Measurements from ENCODE around the gene ZBTB4. TPM values are rescaled to one million over a fixed set of nuclear protein-coding genes. Genes with fewer than 3 reads are reported as not detected.

The ZBTB4 gene
- total RNA-seq, 2 experiments from 2014 or later = 29.8 to 30.0 TPM

GRCh38 chr17:7438656-7439460 lies 40.6 kb downstream of the ZBTB4 start:
- no peak for DNase-seq
- Mint-ChIP-seq H3K9me3 (ENCODE audit: insufficient read depth) (no peaks in the 10 kb centered on the region), H3K4me3 (peak overlapping the region; percentile 95), H3K4me1 (ENCODE audit: low read depth) (peaks cover 43% of the 10 kb centered on the region), H3K27ac (peak overlapping the region; percentile 62), H3K36me3 (ENCODE audit: low read depth) (peaks cover 20% of the 10 kb centered on the region), H3K27me3 (ENCODE audit: low read depth) (peaks cover 18% of the 10 kb centered on the region)
- CTCF ChIA-PET = interaction anchor here (1.3 to 6.5 kb wide), 8 partner anchors 16 to 121 kb away, joined by 4 to 78 read pairs (median 34); partner anchors contain the start of genes ACAP1, POLR2A, SENP3 and SLC35G6
- no peak for ATAC-seq
- POLR2A ChIA-PET = interaction anchor here (0.6 to 1.5 kb wide), 6 partner anchors 19 to 248 kb away, joined by 3 to 12 read pairs (median 3); partner anchors contain the start of genes POLR2A and TP53

GRCh38 chr17:7437950-7438614 lies 41.3 kb downstream of the ZBTB4 start:
- ATAC-seq = no peak
- DNase-seq = peak; percentile 73
- ChIA-PET POLR2A (interaction anchor here (0.6 to 3.0 kb wide), 6 partner anchors 20 to 249 kb away, joined by 3 to 12 read pairs (median 4); partner anchors contain the start of genes ACAP1, POLR2A and TP53), CTCF (interaction anchor here (1.4 to 6.5 kb wide), 10 partner anchors 16 to 122 kb away, joined by 4 to 78 read pairs (median 20); partner anchors contain the start of genes ACAP1, NEURL4, POLR2A and SENP3)
- H3K4me1 Mint-ChIP-seq (ENCODE audit: low read depth) = peaks cover 43% of the 10 kb centered on the region
- H3K4me3 Mint-ChIP-seq = peak overlapping the region; percentile 95
- H3K9me3 Mint-ChIP-seq (ENCODE audit: insufficient read depth) = no peaks in the 10 kb centered on the region
- peak overlapping the region; percentile 75 for H3K27ac Mint-ChIP-seq
- peaks cover 15% of the 10 kb centered on the region for H3K36me3 Mint-ChIP-seq (ENCODE audit: low read depth)
- peaks cover 17% of the 10 kb centered on the region for H3K27me3 Mint-ChIP-seq (ENCODE audit: low read depth)

- Mint-ChIP-seq H3K4me1 (ENCODE audit: low read depth) (peaks cover 43% of the 10 kb centered on the region), H3K4me3 (peak overlapping the region; percentile 95), H3K9me3 (ENCODE audit: insufficient read depth) (no peaks in the 10 kb centered on the region), H3K27me3 (ENCODE audit: low read depth) (peaks cover 17% of the 10 kb centered on the region), H3K27ac (peak overlapping the region; percentile 75), H3K36me3 (ENCODE audit: low read depth) (peaks cover 15% of the 10 kb centered on the region)
- ChIA-PET POLR2A (interaction anchor here (0.8 to 3.8 kb wide), 13 partner anchors 8 to 250 kb away, joined by 4 to 41 read pairs (median 6); partner anchors contain the start of genes ACAP1, MPDU1, NEURL4 and POLR2A), CTCF (interaction anchor here (0.8 to 6.7 kb wide), 32 partner anchors 9 to 392 kb away, joined by 3 to 83 read pairs (median 10); partner anchors contain the start of genes ACAP1, CHRNB1, GABARAP and NEURL4)
- DNase-seq (no peak), ATAC-seq (no peak)
Observed at GRCh38 chr17:7437369-7437863, 42.0 kb downstream of the ZBTB4 start.

- ChIA-PET CTCF (interaction anchor here (0.6 to 6.7 kb wide), 43 partner anchors 9 to 391 kb away, joined by 3 to 83 read pairs (median 6); partner anchors contain the start of genes ACAP1, CHRNB1, GABARAP and NEURL4), POLR2A (interaction anchor here (0.7 to 3.8 kb wide), 20 partner anchors 9 to 251 kb away, joined by 3 to 41 read pairs (median 4); partner anchors contain the start of genes ACAP1, MPDU1, NEURL4 and NLGN2)
- H3K4me3 Mint-ChIP-seq = peak overlapping the region; percentile 95
- H3K36me3 Mint-ChIP-seq (ENCODE audit: low read depth) = peaks cover 13% of the 10 kb centered on the region
- peaks cover 17% of the 10 kb centered on the region for H3K27me3 Mint-ChIP-seq (ENCODE audit: low read depth)
- ATAC-seq (peak; percentile 74), DNase-seq (peak; percentile 87)
- no peaks in the 10 kb centered on the region for H3K9me3 Mint-ChIP-seq (ENCODE audit: insufficient read depth)
- peaks cover 43% of the 10 kb centered on the region for H3K4me1 Mint-ChIP-seq (ENCODE audit: low read depth)
- H3K27ac Mint-ChIP-seq = peak overlapping the region; percentile 98
Observed at GRCh38 chr17:7436556-7437368, 42.7 kb downstream of the ZBTB4 start.

- DNase-seq (peak; percentile 75), ATAC-seq (peak; percentile 35)
- peaks cover 13% of the 10 kb centered on the region for H3K36me3 Mint-ChIP-seq (ENCODE audit: low read depth)
- POLR2A ChIA-PET = interaction anchor here (0.8 to 3.8 kb wide), 24 partner anchors 8 to 252 kb away, joined by 3 to 41 read pairs (median 4); partner anchors contain the start of genes ACAP1, CTDNEP1, NLGN2 and POLR2A
- H3K4me3 Mint-ChIP-seq = peak overlapping the region; percentile 95
- peak overlapping the region; percentile 98 for H3K27ac Mint-ChIP-seq
- H3K27me3 Mint-ChIP-seq (ENCODE audit: low read depth) = peaks cover 15% of the 10 kb centered on the region
- H3K9me3 Mint-ChIP-seq (ENCODE audit: insufficient read depth) = no peaks in the 10 kb centered on the region
- peaks cover 43% of the 10 kb centered on the region for H3K4me1 Mint-ChIP-seq (ENCODE audit: low read depth)
- CTCF ChIA-PET = interaction anchor here (0.6 to 6.7 kb wide), 44 partner anchors 10 to 390 kb away, joined by 3 to 83 read pairs (median 5); partner anchors contain the start of genes ACAP1, CHRNB1, GABARAP and MPDU1
Observed at GRCh38 chr17:7435676-7436555, 43.5 kb downstream of the ZBTB4 start.

- ATAC-seq (no peak), DNase-seq (no peak)
- Mint-ChIP-seq H3K9me3 (ENCODE audit: insufficient read depth) (no peaks in the 10 kb centered on the region), H3K27ac (no peak overlapping the region), H3K36me3 (ENCODE audit: low read depth) (peaks cover 4% of the 10 kb centered on the region), H3K4me1 (ENCODE audit: low read depth) (peaks cover 17% of the 10 kb centered on the region), H3K4me3 (no peak overlapping the region), H3K27me3 (ENCODE audit: low read depth) (no peaks in the 10 kb centered on the region)
- POLR2A ChIA-PET = interaction anchor here (0.6 to 1.4 kb wide), 4 partner anchors 12 to 255 kb away, joined by 3 to 6 read pairs (median 4); partner anchors contain the start of gene TP53
- CTCF ChIA-PET = interaction anchor here (0.8 to 6.7 kb wide), 3 partner anchors 77 to 150 kb away, joined by 3 to 83 read pairs (median 6); partner anchors contain the start of genes SENP3 and TMEM95
Observed at GRCh38 chr17:7432296-7432695, 47.1 kb downstream of the ZBTB4 start.

GRCh38 chr17:7431231-7431630 lies 48.2 kb downstream of the ZBTB4 start:
- ChIA-PET CTCF (interaction anchor here (0.8 to 6.7 kb wide), 3 partner anchors 76 to 149 kb away, joined by 3 to 83 read pairs (median 6); partner anchors contain the start of genes SENP3 and TMEM95), POLR2A (interaction anchor here (1.4 kb wide), 1 partner anchor 256 kb away, joined by 6 read pairs; the partner anchor contains the start of gene TP53)
- DNase-seq (no peak), ATAC-seq (no peak)
- no peaks in the 10 kb centered on the region for H3K27me3 Mint-ChIP-seq (ENCODE audit: low read depth)
- H3K4me1 Mint-ChIP-seq (ENCODE audit: low read depth) = peaks cover 8% of the 10 kb centered on the region
- H3K27ac Mint-ChIP-seq = no peak overlapping the region
- no peaks in the 10 kb centered on the region for H3K36me3 Mint-ChIP-seq (ENCODE audit: low read depth)
- no peak overlapping the region for H3K4me3 Mint-ChIP-seq
- no peaks in the 10 kb centered on the region for H3K9me3 Mint-ChIP-seq (ENCODE audit: insufficient read depth)

- ChIA-PET CTCF (no interaction called here), POLR2A (no interaction called here)
- Mint-ChIP-seq H3K4me1 (ENCODE audit: low read depth) (peaks cover under 1% of the 10 kb centered on the region), H3K27ac (no peak overlapping the region), H3K36me3 (ENCODE audit: low read depth) (no peaks in the 10 kb centered on the region), H3K4me3 (no peak overlapping the region), H3K9me3 (ENCODE audit: insufficient read depth) (no peaks in the 10 kb centered on the region), H3K27me3 (ENCODE audit: low read depth) (no peaks in the 10 kb centered on the region)
- DNase-seq (no peak), ATAC-seq (no peak)
Observed at GRCh38 chr17:7429722-7430121, 49.7 kb downstream of the ZBTB4 start.

GRCh38 chr17:7428557-7428956 lies 50.9 kb downstream of the ZBTB4 start, which contains the start of gene SPEM3:
Gene SPEM3 (plus strand): TSS chr17:7428857. CDS start chr17:7428903, 46 bp downstream.
- ATAC-seq (no peak), DNase-seq (no peak)
- Mint-ChIP-seq H3K36me3 (ENCODE audit: low read depth) (no peaks in the 10 kb centered on the region), H3K4me3 (no peak within 1 kb of the TSS), H3K4me1 (ENCODE audit: low read depth) (no peaks in the 10 kb centered on the region), H3K9me3 (ENCODE audit: insufficient read depth) (no peaks in the 10 kb centered on the region), H3K27ac (no peak within 1 kb of the TSS), H3K27me3 (ENCODE audit: low read depth) (no peaks in the 10 kb centered on the region)
- POLR2A ChIA-PET = no interaction called here
- CTCF ChIA-PET = no interaction called here

- H3K9me3 Mint-ChIP-seq (ENCODE audit: insufficient read depth) = no peaks in the 10 kb centered on the region
- no peaks in the 10 kb centered on the region for H3K27me3 Mint-ChIP-seq (ENCODE audit: low read depth)
- H3K4me1 Mint-ChIP-seq (ENCODE audit: low read depth) = no peaks in the 10 kb centered on the region
- no peak for ATAC-seq
- CTCF ChIA-PET = no interaction called here
- no peak for DNase-seq
- no peaks in the 10 kb centered on the region for H3K36me3 Mint-ChIP-seq (ENCODE audit: low read depth)
- POLR2A ChIA-PET = interaction anchor here (0.8 kb wide), 1 partner anchor 8 kb away, joined by 3 read pairs; the partner anchor contains the start of gene TMEM102
- H3K4me3 Mint-ChIP-seq = no peak overlapping the region
- H3K27ac Mint-ChIP-seq = no peak overlapping the region
Observed at GRCh38 chr17:7427549-7427948, 51.9 kb downstream of the ZBTB4 start.

Measured in activated CD8-positive, alpha-beta T cell treated with anti-CD3 and anti-CD28 coated beads, Interleukin-2, amount 10 ng/mL, durations not matched to agents 7 days and 5 days (primary cell).